Liver (tissue), 9 donors: ENCODE results near the gene NUDT1. TPM values are rescaled to one million over a fixed set of nuclear protein-coding genes. Genes with fewer than 3 reads are reported as not detected.

Experiments
- DNase-seq: peaks from one replicate; pipeline ENCODE4 v3.0.0-alpha.2; 2017; ENCODE audit warnings: low spot score
- H3K27ac ChIP-seq, 2 donors: one replicate each; pipeline ENCODE4 v1.7.0; 2013; ENCODE audit warnings: inconsistent platforms in 2 of 2, low read length in 2 of 2, control low read depth in 1 of 2, low read depth in 1 of 2, mild to moderate bottlenecking in 1 of 2
- H3K27me3 ChIP-seq, 4 donors: one replicate each; pipeline versions ENCODE4 v1.6.1 to v1.7.0; 2013; ENCODE audit warnings: low read length in 3 of 4, inconsistent platforms in 1 of 4, mild to moderate bottlenecking in 1 of 4, moderate library complexity in 1 of 4; ENCODE audit not compliant: control insufficient read depth in 4 of 4, insufficient read depth in 4 of 4
- H3K36me3 ChIP-seq, 4 donors: one replicate each; pipeline versions ENCODE4 v1.6.1 to v1.7.0; 2013; ENCODE audit warnings: low read length in 3 of 4, mild to moderate bottlenecking in 3 of 4, low read depth in 1 of 4, moderate library complexity in 1 of 4; ENCODE audit not compliant: control insufficient read depth in 4 of 4, insufficient read depth in 3 of 4
- H3K4me1 ChIP-seq, 4 donors: one replicate each; pipeline versions ENCODE4 v1.6.1 to v1.7.0; 2013; ENCODE audit warnings: low read length in 3 of 4, mild to moderate bottlenecking in 3 of 4, moderate library complexity in 1 of 4; ENCODE audit not compliant: control insufficient read depth in 4 of 4, insufficient read depth in 4 of 4
- H3K4me3 ChIP-seq, 3 donors: one replicate each; pipeline versions ENCODE4 v1.6.1 to v1.7.0; 2013; ENCODE audit warnings: low read length in 3 of 3, control low read depth in 1 of 3, low read depth in 1 of 3, mild to moderate bottlenecking in 1 of 3
- H3K9ac ChIP-seq, 2 donors: one replicate each; pipeline ENCODE4 v1.7.0; 2013; ENCODE audit warnings: low read length in 2 of 2, mild to moderate bottlenecking in 2 of 2, moderate library complexity in 2 of 2, control low read depth in 1 of 2, low read depth in 1 of 2
- H3K9me3 ChIP-seq, 4 donors: one replicate each; pipeline versions ENCODE4 v1.6.1 to v1.7.0; 2013; ENCODE audit warnings: low read length in 3 of 4; ENCODE audit not compliant: control insufficient read depth in 4 of 4
- EGR1 ChIP-seq, 2 donors: IDR thresholded peaks; 2 replicates each; pipeline ENCODE4 v1.6.1; 2016 to 2018; ENCODE audit warnings: antibody characterized with exemption in 2 of 2, low read depth in 2 of 2
- FOXA1 ChIP-seq: IDR thresholded peaks from 2 replicates; pipeline ENCODE4 v1.6.1; 2016; ENCODE audit warnings: antibody characterized with exemption
- FOXA2 ChIP-seq: IDR thresholded peaks from 2 replicates; pipeline ENCODE4 v1.6.1; 2016; ENCODE audit warnings: antibody characterized with exemption
- GABPA ChIP-seq, 2 donors: IDR thresholded peaks in 1 of 2; conservative IDR thresholded peaks in 1 of 2; 2 replicates each; pipeline ENCODE4 v1.6.1; 2016; ENCODE audit warnings: antibody characterized with exemption in 2 of 2, mild to moderate bottlenecking in 1 of 2, moderate library complexity in 1 of 2
- HNF4A ChIP-seq, 2 donors: conservative IDR thresholded peaks; 2 replicates each; pipeline ENCODE4 v1.6.1; 2016; ENCODE audit warnings: antibody characterized with exemption in 2 of 2, mild to moderate bottlenecking in 2 of 2
- HNF4G ChIP-seq: IDR thresholded peaks from 2 replicates; pipeline ENCODE4 v1.6.1; 2016; ENCODE audit warnings: antibody characterized with exemption
- JUND ChIP-seq, 2 donors: IDR thresholded peaks; 2 replicates each; pipeline ENCODE4 v1.6.1; 2016; ENCODE audit warnings: antibody characterized with exemption in 2 of 2
- MAX ChIP-seq: IDR thresholded peaks from 2 replicates; pipeline ENCODE4 v1.6.1; 2016; ENCODE audit warnings: antibody characterized with exemption
- NR2F2 ChIP-seq: IDR thresholded peaks from 2 replicates; pipeline ENCODE4 v1.6.1; 2016; ENCODE audit warnings: antibody characterized with exemption
- RAD21 ChIP-seq, 2 donors: IDR thresholded peaks; 2 replicates each; pipeline ENCODE4 v1.6.1; 2016; ENCODE audit warnings: antibody characterized with exemption in 2 of 2, mild to moderate bottlenecking in 2 of 2
- RXRA ChIP-seq, 2 donors: IDR thresholded peaks; 2 replicates each; pipeline ENCODE4 v1.6.1; 2017 to 2018; ENCODE audit warnings: antibody characterized with exemption in 2 of 2, mild to moderate bottlenecking in 1 of 2
- SP1 ChIP-seq: IDR thresholded peaks from 2 replicates; pipeline ENCODE4 v1.6.1; 2018; ENCODE audit warnings: antibody characterized with exemption, mild to moderate bottlenecking
- TAF1 ChIP-seq: conservative IDR thresholded peaks from 2 replicates; pipeline ENCODE4 v1.6.1; 2016; ENCODE audit warnings: antibody characterized with exemption, mild to moderate bottlenecking
- YY1 ChIP-seq: IDR thresholded peaks from 2 replicates; pipeline ENCODE4 v1.6.1; 2016; ENCODE audit warnings: antibody characterized with exemption, mild to moderate bottlenecking
- ZBTB33 ChIP-seq: IDR thresholded peaks from 2 replicates; pipeline ENCODE4 v1.6.1; 2016; ENCODE audit warnings: antibody characterized with exemption
- WGBS: extraction: QIAGEN DNeasy Blood & Tissue Kit; methylation state at CpG from one replicate; pipeline ENCODE4 v1.1.7; 2013; 5-methylcytosine and 5-hydroxymethylcytosine counted together
- polyA plus RNA-seq, 2 donors: library from polyadenylated mRNA; stranded (reverse) in 1 of 2; unstranded in 1 of 2; fragments of 200-250 nt in 1 of 2; fragments of >200 nt in 1 of 2; fragmentation: Nextera tagmentation in 1 of 2; extraction: Ambion mirVana in 1 of 2; gene quantifications; one replicate each; pipeline versions ENCODE4 v1.2.1 to v1.2.3, GENCODE V29; 2013 to 2015
- total RNA-seq, 2 donors: library from RNA; depleted of rRNA; stranded (reverse); fragments of >200 nt; gene quantifications; one replicate each; pipeline ENCODE4 v1.2.3, GENCODE V29; 2014
- TF ChIP-seq, protein P1 (sequence below): IDR thresholded peaks from 2 replicates; pipeline ENCODE4 v1.6.1; 2016; ENCODE audit warnings: antibody characterized with exemption, mild to moderate bottlenecking
- TF ChIP-seq, protein P2 (sequence below): fragments of 150-350 bp; IDR thresholded peaks from 2 replicates; pipeline ENCODE4 v1.5.1; 2017; ENCODE audit warnings: improper control_type of control experiment, low read depth, low read length; ENCODE audit not compliant: missing input control
- TF ChIP-seq, protein P3 (sequence below): IDR thresholded peaks from 2 replicates; pipeline ENCODE4 v1.6.1; 2016; ENCODE audit warnings: antibody characterized with exemption
- donor health status: healthy.
- donor health status: healthy.
- donor health status: healthy.
- donor health status: healthy.
- donor health status: healthy.

Gene NUDT1
- total and polyA plus RNA-seq, 4 donors: 1.0 to 22.3 (median 3.1) TPM

- TF ChIP-seq FOXA2 (no peak), JUND (IDR thresholded peaks at IDR 0.05) (no peak), MAX (no peak)
- TF ChIP-seq, protein P1, sequence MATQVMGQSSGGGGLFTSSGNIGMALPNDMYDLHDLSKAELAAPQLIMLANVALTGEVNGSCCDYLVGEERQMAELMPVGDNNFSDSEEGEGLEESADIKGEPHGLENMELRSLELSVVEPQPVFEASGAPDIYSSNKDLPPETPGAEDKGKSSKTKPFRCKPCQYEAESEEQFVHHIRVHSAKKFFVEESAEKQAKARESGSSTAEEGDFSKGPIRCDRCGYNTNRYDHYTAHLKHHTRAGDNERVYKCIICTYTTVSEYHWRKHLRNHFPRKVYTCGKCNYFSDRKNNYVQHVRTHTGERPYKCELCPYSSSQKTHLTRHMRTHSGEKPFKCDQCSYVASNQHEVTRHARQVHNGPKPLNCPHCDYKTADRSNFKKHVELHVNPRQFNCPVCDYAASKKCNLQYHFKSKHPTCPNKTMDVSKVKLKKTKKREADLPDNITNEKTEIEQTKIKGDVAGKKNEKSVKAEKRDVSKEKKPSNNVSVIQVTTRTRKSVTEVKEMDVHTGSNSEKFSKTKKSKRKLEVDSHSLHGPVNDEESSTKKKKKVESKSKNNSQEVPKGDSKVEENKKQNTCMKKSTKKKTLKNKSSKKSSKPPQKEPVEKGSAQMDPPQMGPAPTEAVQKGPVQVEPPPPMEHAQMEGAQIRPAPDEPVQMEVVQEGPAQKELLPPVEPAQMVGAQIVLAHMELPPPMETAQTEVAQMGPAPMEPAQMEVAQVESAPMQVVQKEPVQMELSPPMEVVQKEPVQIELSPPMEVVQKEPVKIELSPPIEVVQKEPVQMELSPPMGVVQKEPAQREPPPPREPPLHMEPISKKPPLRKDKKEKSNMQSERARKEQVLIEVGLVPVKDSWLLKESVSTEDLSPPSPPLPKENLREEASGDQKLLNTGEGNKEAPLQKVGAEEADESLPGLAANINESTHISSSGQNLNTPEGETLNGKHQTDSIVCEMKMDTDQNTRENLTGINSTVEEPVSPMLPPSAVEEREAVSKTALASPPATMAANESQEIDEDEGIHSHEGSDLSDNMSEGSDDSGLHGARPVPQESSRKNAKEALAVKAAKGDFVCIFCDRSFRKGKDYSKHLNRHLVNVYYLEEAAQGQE: no peak
- 97% methylated on average over 20 of the region's 20 CpGs for WGBS
- Histone ChIP-seq H3K9me3 (no peaks in the 10 kb centered on the region), H3K9ac (no peak overlapping the region), H3K36me3 (peaks cover 0 to 16% (median 7%) of the 10 kb centered on the region in 4 donors), H3K4me1 (no peaks in the 10 kb centered on the region), H3K4me3 (no peak overlapping the region), H3K27me3 (no peaks in the 10 kb centered on the region), H3K27ac (no peak overlapping the region)
- no peak for DNase-seq
Measured at GRCh38 chr7:2273866-2274265, 31.8 kb downstream of the NUDT1 start.

- Histone ChIP-seq H3K4me1 (no peaks in the 10 kb centered on the region), H3K36me3 (peaks cover 0 to 16% (median 7%) of the 10 kb centered on the region in 4 donors), H3K9me3 (no peaks in the 10 kb centered on the region), H3K27ac (no peak overlapping the region), H3K27me3 (no peaks in the 10 kb centered on the region), H3K9ac (no peak overlapping the region), H3K4me3 (no peak overlapping the region)
- DNase-seq: no peak
- TF ChIP-seq FOXA2 (no peak), JUND (IDR thresholded peaks at IDR 0.05) (no peak), SP1 (no peak), GABPA (IDR thresholded peaks at IDR 0.05 in 1 of 2, conservative IDR thresholded peaks at IDR 0.05 in 1 of 2) (no peak), HNF4A (conservative IDR thresholded peaks at IDR 0.05) (no peak), ZBTB33 (no peak), TAF1 (no peak), RXRA (IDR thresholded peaks at IDR 0.05) (no peak), MAX (no peak), EGR1 (IDR thresholded peaks at IDR 0.05; ENCODE audit: low read depth in 2 of 2) (no peak), NR2F2 (no peak), RAD21 (IDR thresholded peaks at IDR 0.05) (no peak), YY1 (no peak), FOXA1 (no peak), HNF4G (no peak)
- TF ChIP-seq, protein P2, sequence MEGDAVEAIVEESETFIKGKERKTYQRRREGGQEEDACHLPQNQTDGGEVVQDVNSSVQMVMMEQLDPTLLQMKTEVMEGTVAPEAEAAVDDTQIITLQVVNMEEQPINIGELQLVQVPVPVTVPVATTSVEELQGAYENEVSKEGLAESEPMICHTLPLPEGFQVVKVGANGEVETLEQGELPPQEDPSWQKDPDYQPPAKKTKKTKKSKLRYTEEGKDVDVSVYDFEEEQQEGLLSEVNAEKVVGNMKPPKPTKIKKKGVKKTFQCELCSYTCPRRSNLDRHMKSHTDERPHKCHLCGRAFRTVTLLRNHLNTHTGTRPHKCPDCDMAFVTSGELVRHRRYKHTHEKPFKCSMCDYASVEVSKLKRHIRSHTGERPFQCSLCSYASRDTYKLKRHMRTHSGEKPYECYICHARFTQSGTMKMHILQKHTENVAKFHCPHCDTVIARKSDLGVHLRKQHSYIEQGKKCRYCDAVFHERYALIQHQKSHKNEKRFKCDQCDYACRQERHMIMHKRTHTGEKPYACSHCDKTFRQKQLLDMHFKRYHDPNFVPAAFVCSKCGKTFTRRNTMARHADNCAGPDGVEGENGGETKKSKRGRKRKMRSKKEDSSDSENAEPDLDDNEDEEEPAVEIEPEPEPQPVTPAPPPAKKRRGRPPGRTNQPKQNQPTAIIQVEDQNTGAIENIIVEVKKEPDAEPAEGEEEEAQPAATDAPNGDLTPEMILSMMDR: no peak
- TF ChIP-seq, protein P1: no peak
- TF ChIP-seq, protein P3, sequence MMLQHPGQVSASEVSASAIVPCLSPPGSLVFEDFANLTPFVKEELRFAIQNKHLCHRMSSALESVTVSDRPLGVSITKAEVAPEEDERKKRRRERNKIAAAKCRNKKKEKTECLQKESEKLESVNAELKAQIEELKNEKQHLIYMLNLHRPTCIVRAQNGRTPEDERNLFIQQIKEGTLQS: no peak
- WGBS: 86% methylated on average over 7 of the region's 7 CpGs
Measured at GRCh38 chr7:2274666-2275065, 32.6 kb downstream of the NUDT1 start.
